Naive thymus-derived CD8-positive, alpha-beta T cell (primary cell): ENCODE results near the gene PEX26. TPM values are rescaled to one million over a fixed set of nuclear protein-coding genes. Genes with fewer than 3 reads are reported as not detected.
A peak's percentile ranks its signal among the peaks of the same experiment; 100 is the strongest.

Source experiments
- ATAC-seq, 2 donors: fragments of 150-1000 bp; cut with Tn5 transposase in 1 of 2; sonication (Bioruptor Pico), chemical (Tn5 transposase) in 1 of 2; 1 replicate in 1 of 2; 2 replicates in 1 of 2; pipeline ENCODE4 v1.10.0; 2021; ENCODE audit warnings: mild to moderate bottlenecking in 2 of 2, moderate library complexity in 2 of 2
- POLR2A ChIA-PET: fragments of 350-600 bp; sonication (Branson Sonifier 250); formaldehyde crosslinking; loops from one replicate; lab custom pipeline; 2021; ENCODE audit warnings: antibody characterized with exemption; lab: Charles Lee
- DNase-seq, 10 donors: peaks; one replicate each; pipeline versions ENCODE4 v3.0.0 to v3.0.0-alpha.2; 2020 to 2022
- H3K27ac Mint-ChIP-seq, 10 donors: one replicate each; pipeline ENCODE4 v1.8.0; 2020 to 2022; ENCODE audit warnings: mild to moderate bottlenecking in 10 of 10, mixed read lengths in 10 of 10, moderate library complexity in 4 of 10, inconsistent platforms in 1 of 10
- H3K27me3 Mint-ChIP-seq, 5 donors: one replicate each; pipeline ENCODE4 v1.8.0; 2021 to 2022; ENCODE audit warnings: mixed read lengths in 5 of 5
- H3K36me3 Mint-ChIP-seq, 3 donors: one replicate each; pipeline ENCODE4 v1.8.0; 2020 to 2022; ENCODE audit warnings: mixed read lengths in 3 of 3, mild to moderate bottlenecking in 2 of 3, inconsistent platforms in 1 of 3
- H3K4me1 Mint-ChIP-seq, 4 donors: one replicate each; pipeline ENCODE4 v1.8.0; 2021 to 2022; ENCODE audit warnings: mixed read lengths in 4 of 4
- H3K4me3 Mint-ChIP-seq, 10 donors: one replicate each; pipeline ENCODE4 v1.8.0; 2020 to 2022; ENCODE audit warnings: mild to moderate bottlenecking in 10 of 10, mixed read lengths in 10 of 10, moderate library complexity in 6 of 10, inconsistent platforms in 1 of 10
- H3K9me3 Mint-ChIP-seq, 9 donors: one replicate each; pipeline ENCODE4 v1.8.0; 2020 to 2022; ENCODE audit warnings: mixed read lengths in 9 of 9, mild to moderate bottlenecking in 3 of 9, inconsistent platforms in 1 of 9, moderate library complexity in 1 of 9
- polyA plus RNA-seq, 3 donors: library from polyadenylated mRNA; unstranded; fragments of 300-500 nt; fragmentation: Illumina TruSeq; gene quantifications; one replicate each; pipeline ENCODE4 v1.2.3, GENCODE V29; 2021
- total RNA-seq, 8 experiments: library from RNA in 2 of 8; stranded (reverse) in 2 of 8; gene quantifications; one replicate each; pipeline ENCODE4 v1.2.3 and lab custom pipeline; 2021 to 2026

PEX26 gene
- total and polyA plus RNA-seq, 5 experiments from 2014 or later: 2.6 to 41.2 (median 4.5) TPM

- peak in 1 of 2 donors; percentile 6 for ATAC-seq
- peaks cover 43 to 68% (median 57%) of the 10 kb centered on the region in 4 donors for H3K4me1 Mint-ChIP-seq
- H3K27me3 Mint-ChIP-seq: no peaks in the 10 kb centered on the region
- H3K27ac Mint-ChIP-seq: peak overlapping the region; percentile 96 to 100 (median 99)
- H3K4me3 Mint-ChIP-seq: peak overlapping the region; percentile 90 to 99 (median 96)
- H3K36me3 Mint-ChIP-seq: peaks cover 5 to 48% (median 15%) of the 10 kb centered on the region in 3 donors
- DNase-seq: peak in 3 of 10 donors; percentile 20 to 41 (median 22)
- H3K9me3 Mint-ChIP-seq: no peaks in the 10 kb centered on the region
- POLR2A ChIA-PET: interaction anchor here (0.8 to 4.2 kb wide), 7 partner anchors 72 to 249 kb away, joined by 3 to 26 read pairs (median 4); partner anchors contain the start of gene USP18
Observed at GRCh38 chr22:18078329-18079041, 695 bp downstream of the PEX26 start.

GRCh38 chr22:18079706-18080233 is 2.0 kb downstream of the PEX26 start:
- no peak for ATAC-seq
- Mint-ChIP-seq H3K27me3 (no peaks in the 10 kb centered on the region), H3K9me3 (no peaks in the 10 kb centered on the region), H3K4me3 (peak overlapping the region; percentile 45 to 98 (median 88)), H3K27ac (peak overlapping the region in 9 of 10 donors; percentile 9 to 77 (median 49)), H3K4me1 (peaks cover 43 to 68% (median 57%) of the 10 kb centered on the region in 4 donors), H3K36me3 (peaks cover 5 to 58% (median 15%) of the 10 kb centered on the region in 3 donors)
- POLR2A ChIA-PET: no interaction called here
- no peak for DNase-seq

GRCh38 chr22:18081416-18081815 is 3.6 kb downstream of the PEX26 start:
- peaks cover 39 to 61% (median 47%) of the 10 kb centered on the region in 4 donors for H3K4me1 Mint-ChIP-seq
- H3K27me3 Mint-ChIP-seq: no peaks in the 10 kb centered on the region
- H3K4me3 Mint-ChIP-seq: no peak overlapping the region
- no peak for DNase-seq
- H3K36me3 Mint-ChIP-seq: peaks cover 5 to 74% (median 17%) of the 10 kb centered on the region in 3 donors
- no peaks in the 10 kb centered on the region for H3K9me3 Mint-ChIP-seq
- H3K27ac Mint-ChIP-seq: peak overlapping the region in 3 of 10 donors; percentile 9 to 46 (median 39)
- POLR2A ChIA-PET: no interaction called here
- no peak for ATAC-seq

GRCh38 chr22:18082467-18082866 is 4.7 kb downstream of the PEX26 start:
- Mint-ChIP-seq H3K27me3 (no peaks in the 10 kb centered on the region), H3K4me1 (peaks cover 34 to 50% (median 39%) of the 10 kb centered on the region in 4 donors), H3K9me3 (no peaks in the 10 kb centered on the region), H3K27ac (peak overlapping the region in 2 of 10 donors; percentile 19 to 81), H3K36me3 (peaks cover 5 to 85% (median 18%) of the 10 kb centered on the region in 3 donors), H3K4me3 (no peak overlapping the region)
- DNase-seq: no peak
- ATAC-seq: no peak
- POLR2A ChIA-PET: no interaction called here

GRCh38 chr22:18083406-18083805 is 5.6 kb downstream of the PEX26 start:
- H3K36me3 Mint-ChIP-seq: peaks cover 5 to 94% (median 20%) of the 10 kb centered on the region in 3 donors
- ATAC-seq: no peak
- H3K4me3 Mint-ChIP-seq: no peak overlapping the region
- no peaks in the 10 kb centered on the region for H3K27me3 Mint-ChIP-seq
- H3K27ac Mint-ChIP-seq: no peak overlapping the region
- no peaks in the 10 kb centered on the region for H3K9me3 Mint-ChIP-seq
- no peak for DNase-seq
- H3K4me1 Mint-ChIP-seq: peaks cover 32 to 42% (median 34%) of the 10 kb centered on the region in 4 donors
- POLR2A ChIA-PET: no interaction called here

- peaks cover 20 to 26% (median 23%) of the 10 kb centered on the region in 4 donors for H3K4me1 Mint-ChIP-seq
- H3K27me3 Mint-ChIP-seq: no peaks in the 10 kb centered on the region
- H3K4me3 Mint-ChIP-seq: no peak overlapping the region
- DNase-seq: no peak
- no peak overlapping the region for H3K27ac Mint-ChIP-seq
- no peaks in the 10 kb centered on the region for H3K9me3 Mint-ChIP-seq
- H3K36me3 Mint-ChIP-seq: peaks cover 10 to 96% (median 20%) of the 10 kb centered on the region in 3 donors
- POLR2A ChIA-PET: interaction anchor here (0.5 kb wide), 1 partner anchor 1353 kb away, joined by 3 read pairs; no protein-coding TSS in a partner anchor
- no peak for ATAC-seq
Observed at GRCh38 chr22:18085188-18085587, 7.4 kb downstream of the PEX26 start.

- H3K9me3 Mint-ChIP-seq: no peaks in the 10 kb centered on the region
- ATAC-seq (no peak), DNase-seq (no peak)
- H3K27me3 Mint-ChIP-seq: no peaks in the 10 kb centered on the region
- H3K27ac Mint-ChIP-seq: peak overlapping the region in 1 of 10 donors; percentile 36
- peaks cover 6 to 13% (median 9%) of the 10 kb centered on the region in 4 donors for H3K4me1 Mint-ChIP-seq
- peaks cover 5 to 96% (median 9%) of the 10 kb centered on the region in 3 donors for H3K36me3 Mint-ChIP-seq
- no peak overlapping the region for H3K4me3 Mint-ChIP-seq
- POLR2A ChIA-PET: no interaction called here
Observed at GRCh38 chr22:18087350-18087855, 9.6 kb downstream of the PEX26 start.

- no peaks in the 10 kb centered on the region for H3K9me3 Mint-ChIP-seq
- no peak overlapping the region for H3K4me3 Mint-ChIP-seq
- peak overlapping the region in 3 of 10 donors; percentile 19 to 57 (median 52) for H3K27ac Mint-ChIP-seq
- H3K36me3 Mint-ChIP-seq: peaks cover 5 to 92% (median 10%) of the 10 kb centered on the region in 3 donors
- H3K27me3 Mint-ChIP-seq: no peaks in the 10 kb centered on the region
- H3K4me1 Mint-ChIP-seq: peaks cover 0 to 8% (median 3%) of the 10 kb centered on the region in 4 donors
- DNase-seq (no peak), ATAC-seq (no peak)
- POLR2A ChIA-PET: interaction anchor here (0.6 kb wide), 1 partner anchor 303 kb away, joined by 3 read pairs; no protein-coding TSS in a partner anchor
Observed at GRCh38 chr22:18088825-18089568, 11.2 kb downstream of the PEX26 start.

- POLR2A ChIA-PET: no interaction called here
- peak overlapping the region in 2 of 10 donors; percentile 32 to 41 for H3K27ac Mint-ChIP-seq
- DNase-seq (no peak), ATAC-seq (no peak)
- H3K36me3 Mint-ChIP-seq: peaks cover 5 to 88% (median 10%) of the 10 kb centered on the region in 3 donors
- H3K4me3 Mint-ChIP-seq: no peak overlapping the region
- H3K4me1 Mint-ChIP-seq: peaks cover 0 to 8% (median 3%) of the 10 kb centered on the region in 4 donors
- H3K27me3 Mint-ChIP-seq: no peaks in the 10 kb centered on the region
- H3K9me3 Mint-ChIP-seq: no peaks in the 10 kb centered on the region
Observed at GRCh38 chr22:18090286-18090685, 12.5 kb downstream of the PEX26 start.

- POLR2A ChIA-PET: no interaction called here
- Mint-ChIP-seq H3K27me3 (no peaks in the 10 kb centered on the region), H3K4me1 (peaks cover 0 to 8% (median 5%) of the 10 kb centered on the region in 4 donors), H3K27ac (peak overlapping the region in 5 of 10 donors; percentile 25 to 91 (median 84)), H3K36me3 (peaks cover 5 to 86% (median 8%) of the 10 kb centered on the region in 3 donors), H3K4me3 (peak overlapping the region in 4 of 10 donors; percentile 51 to 81 (median 72)), H3K9me3 (no peaks in the 10 kb centered on the region)
- DNase-seq (no peak), ATAC-seq (no peak)
Observed at GRCh38 chr22:18091478-18091877, 13.7 kb downstream of the PEX26 start.

- Mint-ChIP-seq H3K27ac (peak overlapping the region in 9 of 10 donors; percentile 6 to 95 (median 73)), H3K4me3 (peak overlapping the region in 9 of 10 donors; percentile 22 to 81 (median 56)), H3K27me3 (no peaks in the 10 kb centered on the region), H3K36me3 (peaks cover 9 to 85% (median 9%) of the 10 kb centered on the region in 3 donors), H3K9me3 (no peaks in the 10 kb centered on the region), H3K4me1 (peaks cover 0 to 8% (median 5%) of the 10 kb centered on the region in 4 donors)
- ATAC-seq (peak in 1 of 2 donors; percentile 23), DNase-seq (no peak)
- POLR2A ChIA-PET: no interaction called here
Observed at GRCh38 chr22:18091916-18092526, 14.2 kb downstream of the PEX26 start.

GRCh38 chr22:18093661-18094060 is 15.9 kb downstream of the PEX26 start:
- Mint-ChIP-seq H3K4me1 (peaks cover 0 to 8% (median 5%) of the 10 kb centered on the region in 4 donors), H3K27ac (peak overlapping the region in 1 of 10 donors; percentile 18), H3K9me3 (no peaks in the 10 kb centered on the region), H3K27me3 (no peaks in the 10 kb centered on the region), H3K36me3 (peaks cover 7 to 68% (median 9%) of the 10 kb centered on the region in 3 donors), H3K4me3 (no peak overlapping the region)
- no peak for ATAC-seq
- no peak for DNase-seq
- POLR2A ChIA-PET: no interaction called here
